Muscle of arm (tissue), 12 donors: ENCODE results near the gene CST9L. TPM values are rescaled to one million over a fixed set of nuclear protein-coding genes. Genes with fewer than 3 reads are reported as not detected.
"Not testable (repeated sequence)": the region's sequence is repeated elsewhere in the genome, so short reads cannot be mapped to it uniquely, and the experiment has no call there.

Source experiments
- DNase-seq: peaks from one replicate; pipeline ENCODE4 v3.0.0-alpha.2; 2013
- polyA plus RNA-seq, 12 donors: library from polyadenylated mRNA; unstranded; fragments of 120-200 nt; gene quantifications; one replicate each; pipeline ENCODE4 v1.2.1, GENCODE V29; 2013; ENCODE audit not compliant: insufficient read length in 12 of 12

Gene CST9L
- polyA plus RNA-seq, 12 donors: not detected

DNA sequence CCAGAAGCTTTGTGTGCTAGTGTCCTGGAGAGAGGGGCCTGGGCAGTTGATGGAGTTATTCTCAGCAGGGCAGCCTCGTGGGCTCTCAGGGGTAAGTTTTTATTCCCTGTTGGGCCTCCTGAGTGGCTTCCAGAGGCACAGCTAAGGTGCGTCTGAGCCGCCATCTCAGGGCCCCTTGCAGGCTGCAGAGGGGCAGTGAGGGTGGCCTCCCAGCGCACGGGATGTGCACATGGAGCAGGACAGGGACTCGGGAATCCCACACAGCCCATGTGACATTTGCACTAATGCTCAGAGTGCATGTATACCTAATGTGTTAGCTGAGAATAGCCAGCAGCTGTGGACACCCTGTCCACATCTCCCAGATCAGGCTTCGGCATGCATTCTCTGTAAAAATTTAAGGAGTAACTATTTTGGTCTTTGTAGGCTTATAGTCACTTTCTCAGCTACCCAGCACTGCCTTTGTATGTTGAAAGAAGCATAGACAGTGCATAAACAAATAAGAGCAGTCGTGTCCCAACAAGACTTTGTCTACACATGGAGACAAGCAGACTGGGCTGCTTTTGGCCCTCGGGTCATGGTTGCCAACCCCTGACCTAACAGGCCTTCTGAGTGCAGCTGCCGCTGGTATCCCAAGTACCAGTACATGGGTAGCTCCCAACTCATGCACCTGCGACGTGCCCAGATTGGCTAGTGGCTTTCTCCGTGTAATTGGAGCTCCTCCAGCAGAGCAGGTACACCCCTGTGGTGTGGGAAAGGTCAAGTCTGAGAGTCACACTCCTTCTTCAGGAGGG, 18.6 kb upstream of the CST9L start:
- no peak for DNase-seq

DNA sequence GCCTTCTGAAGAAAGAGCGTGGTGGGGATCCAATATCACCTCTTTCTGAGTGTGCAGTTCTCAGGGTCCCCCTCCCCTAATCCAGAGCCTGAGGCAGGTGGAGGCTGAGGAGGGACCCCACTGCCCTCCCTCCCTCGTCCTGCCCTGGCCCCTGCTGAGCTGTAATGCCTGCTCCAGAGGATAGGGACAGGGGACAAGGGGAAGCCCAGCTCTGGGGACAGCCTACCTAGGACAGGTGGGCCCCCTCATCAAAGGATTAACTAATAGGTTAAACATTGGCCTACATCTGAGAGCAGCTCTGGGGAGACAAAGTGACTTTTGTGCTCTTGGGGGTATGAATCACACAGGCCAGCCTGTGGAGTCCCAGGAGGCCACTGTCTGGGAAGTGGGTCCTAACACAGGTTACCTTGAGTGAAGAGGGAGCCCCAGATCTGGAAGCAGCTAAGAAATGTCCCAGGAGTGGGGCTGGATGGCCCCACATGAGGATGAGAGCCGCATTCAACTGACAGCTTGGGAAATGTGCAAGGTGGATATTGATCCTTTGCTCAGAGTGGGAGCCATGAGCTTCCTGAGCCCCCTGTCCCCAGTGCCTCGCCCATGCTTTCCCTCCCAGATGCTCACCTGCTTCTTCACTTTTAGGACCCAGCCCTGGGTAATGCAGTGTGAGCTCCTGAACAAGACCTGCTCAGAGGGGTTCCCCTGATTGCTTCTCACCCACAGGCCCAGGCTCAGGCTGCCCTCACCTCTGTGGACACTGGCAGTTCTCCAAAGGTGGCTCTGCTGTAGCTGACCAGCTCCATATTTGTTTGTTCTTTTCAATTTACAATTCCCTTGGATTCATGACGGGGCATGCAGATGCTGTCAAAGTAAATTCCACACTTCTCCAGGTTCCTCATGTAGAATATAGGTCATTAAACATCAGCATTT, 17.8 kb upstream of the CST9L start:
- no peak for DNase-seq

DNA sequence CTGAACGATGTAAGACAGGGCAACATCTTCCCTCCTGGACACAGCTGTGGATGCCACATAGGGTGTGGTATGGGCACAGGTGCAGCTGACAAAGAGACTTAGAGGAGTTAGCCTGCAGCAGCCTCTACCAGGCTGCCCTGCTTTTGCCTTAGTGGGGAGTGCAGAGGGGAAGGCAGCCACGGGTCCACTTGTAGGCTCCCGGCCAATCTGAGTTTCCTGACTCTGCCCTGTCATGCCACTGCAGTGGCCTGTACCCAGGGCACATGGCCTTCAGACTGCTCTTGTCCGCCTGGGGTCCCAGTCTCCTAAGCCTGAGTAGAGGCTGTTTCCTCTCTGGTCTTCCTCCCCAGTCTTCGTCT, 17.1 kb upstream of the CST9L start:
- DNase-seq: no peak

DNA sequence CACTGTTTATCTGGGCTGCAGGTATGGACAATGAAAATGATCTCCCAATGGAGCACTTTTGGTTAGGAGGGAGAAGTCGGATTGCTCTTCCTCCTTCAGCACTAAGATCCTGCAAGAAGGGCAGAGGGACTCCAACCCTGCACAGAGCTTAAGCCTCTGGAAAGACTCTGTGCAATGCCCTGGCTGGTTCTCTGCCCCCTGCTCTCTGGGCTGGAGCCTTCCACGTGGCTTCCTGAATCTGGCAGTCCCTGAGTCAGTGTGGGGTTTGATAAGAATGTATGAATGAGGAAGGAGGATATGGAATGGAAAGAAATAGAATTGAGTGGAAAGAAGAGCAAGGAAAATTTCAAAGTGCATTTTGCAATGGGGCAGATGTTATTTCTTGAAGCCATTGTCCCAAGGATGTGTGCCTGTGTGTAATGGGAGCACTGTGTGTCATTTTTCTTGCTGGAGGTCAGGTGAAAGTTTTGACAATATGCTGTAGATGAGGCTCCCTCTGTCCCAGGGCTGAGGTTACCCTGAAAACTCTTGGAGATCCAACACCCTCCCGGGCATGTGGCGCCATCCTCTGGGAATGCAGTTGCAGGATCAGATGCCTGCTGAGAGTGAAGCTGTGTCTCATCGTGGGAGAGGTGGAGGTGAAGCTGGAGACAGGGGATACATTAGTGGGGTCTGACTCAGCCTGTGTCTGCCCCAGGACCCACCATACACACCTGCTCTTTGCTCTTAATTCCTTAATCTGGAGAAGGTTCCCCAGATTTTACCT, 16.3 kb upstream of the CST9L start:
- DNase-seq: no peak

DNA sequence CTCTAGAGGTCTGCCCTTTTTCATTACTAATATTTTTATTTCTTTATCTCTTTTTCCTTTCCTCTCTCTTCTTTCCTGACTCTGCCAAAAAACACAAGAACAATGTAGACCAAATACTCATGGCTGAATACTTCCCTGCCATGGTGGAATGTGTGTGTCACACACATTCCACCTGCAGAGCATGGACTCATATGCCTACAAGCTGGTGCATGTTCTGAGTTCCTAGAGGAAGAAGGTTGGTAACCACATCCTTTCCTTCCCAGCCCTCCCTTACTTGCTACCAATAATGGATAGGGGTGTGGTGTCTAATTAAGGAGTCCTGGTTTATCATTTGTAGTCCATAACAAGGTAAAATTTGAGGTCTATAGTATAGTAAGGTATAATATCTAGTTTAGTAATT, 15.2 kb upstream of the CST9L start:
- no peak for DNase-seq

DNA sequence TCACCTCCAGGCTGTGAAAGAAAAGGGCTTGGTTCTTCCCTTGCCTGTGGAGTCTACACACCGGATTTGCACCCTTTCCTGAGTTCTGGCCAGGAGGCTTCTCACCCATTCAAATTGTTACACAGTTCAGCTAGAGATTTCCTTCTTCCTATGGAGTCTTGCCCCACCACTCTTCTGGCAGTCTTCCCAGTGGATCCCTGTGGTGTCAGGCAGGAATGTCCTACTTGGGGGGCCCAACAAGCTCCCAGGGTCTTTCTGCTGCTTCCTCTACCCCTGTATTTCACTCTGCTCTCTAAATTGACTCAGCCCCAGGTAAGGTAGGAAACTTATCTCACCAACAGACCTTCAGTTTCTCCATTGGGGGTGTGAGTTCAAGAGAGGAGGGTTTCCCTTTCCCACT, 14.0 kb upstream of the CST9L start:
- DNase-seq: no peak

DNA sequence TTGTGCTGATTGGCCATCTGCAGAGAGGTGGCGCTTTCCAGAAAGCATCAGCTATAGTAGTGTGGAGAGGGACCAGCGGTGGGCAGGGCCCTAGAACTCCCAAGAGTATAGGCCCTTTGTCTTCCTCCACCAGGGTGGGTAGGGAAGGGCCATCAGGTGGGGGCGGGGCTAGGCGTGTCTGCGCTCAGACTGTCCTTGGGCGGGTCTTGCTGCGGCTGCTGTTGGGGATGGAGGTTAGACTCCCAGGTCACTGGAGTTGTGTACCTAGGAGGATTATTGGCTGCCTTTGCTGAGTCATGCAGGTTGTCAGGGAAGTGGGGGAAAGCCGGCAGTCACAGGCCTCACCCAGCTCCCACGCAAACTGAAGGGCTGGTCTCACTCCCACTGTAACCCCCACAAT, 13.5 kb upstream of the CST9L start:
- not testable (repeated sequence) for DNase-seq

DNA sequence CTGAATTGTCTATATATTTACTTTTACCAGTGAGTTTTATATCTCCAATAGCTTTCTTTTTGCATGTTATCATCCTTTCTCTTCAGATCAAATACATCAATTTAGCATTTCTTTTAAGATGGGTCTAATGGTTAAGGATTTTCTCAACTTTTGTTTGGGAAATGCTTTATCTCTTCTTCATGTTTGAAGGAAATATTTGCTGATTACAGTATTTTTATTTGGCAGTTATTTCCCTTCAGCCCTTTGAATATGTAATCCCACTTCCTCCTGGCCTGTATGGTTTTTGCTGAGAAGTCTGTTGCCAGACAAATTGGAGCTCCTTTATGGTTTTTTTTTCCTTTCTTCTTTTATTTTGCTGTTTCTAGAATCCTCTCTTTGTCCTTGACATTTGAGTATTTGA, 6.7 kb upstream of the CST9L start:
- no peak for DNase-seq

DNA sequence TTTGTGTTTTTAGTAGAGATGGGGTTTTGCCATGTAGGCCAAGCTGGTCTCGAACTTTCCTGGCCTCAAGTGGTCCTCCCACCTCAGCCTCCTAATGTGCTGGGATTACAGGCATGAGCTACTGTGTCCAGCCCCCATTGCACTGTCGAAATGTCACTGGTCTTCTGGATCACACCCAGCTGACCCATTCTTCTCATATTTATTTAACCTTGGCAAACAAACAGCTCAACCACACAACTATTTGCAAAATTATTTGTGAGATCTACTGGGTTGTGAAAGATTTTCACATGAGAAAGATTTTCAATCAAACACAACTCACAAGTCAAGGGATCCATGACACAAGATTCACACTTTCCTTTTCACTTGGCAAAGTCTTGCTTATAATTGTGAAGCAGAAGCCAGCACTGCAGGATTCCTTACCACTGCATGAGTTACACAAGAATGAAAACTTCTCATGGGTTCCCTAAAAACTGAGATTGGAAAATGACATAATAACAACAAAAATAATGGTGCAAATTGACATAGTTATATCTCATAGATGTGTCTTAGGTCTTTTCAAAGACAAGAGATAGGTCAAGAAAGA, 2.0 kb upstream of the CST9L start:
- no peak for DNase-seq

DNA sequence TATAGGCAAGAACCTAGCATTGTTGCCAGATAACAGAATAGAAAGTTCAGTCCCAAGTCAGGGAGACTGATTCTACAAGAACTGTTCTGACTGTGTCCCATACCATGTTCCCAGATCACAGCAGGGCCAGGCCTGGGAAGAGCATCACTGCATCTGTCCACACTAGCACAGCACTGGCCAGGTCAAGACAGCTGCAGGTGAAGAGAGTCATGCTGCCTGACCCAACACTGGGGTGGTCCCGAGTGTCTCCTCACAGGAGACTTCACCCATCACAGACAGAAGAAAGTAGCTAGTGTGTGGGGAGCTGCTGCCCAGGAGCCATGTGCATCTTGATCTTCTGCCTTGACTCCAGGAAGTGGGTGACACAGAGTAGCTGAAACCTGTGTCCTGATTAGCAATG, 1.3 kb upstream of the CST9L start:
- no peak for DNase-seq

DNA sequence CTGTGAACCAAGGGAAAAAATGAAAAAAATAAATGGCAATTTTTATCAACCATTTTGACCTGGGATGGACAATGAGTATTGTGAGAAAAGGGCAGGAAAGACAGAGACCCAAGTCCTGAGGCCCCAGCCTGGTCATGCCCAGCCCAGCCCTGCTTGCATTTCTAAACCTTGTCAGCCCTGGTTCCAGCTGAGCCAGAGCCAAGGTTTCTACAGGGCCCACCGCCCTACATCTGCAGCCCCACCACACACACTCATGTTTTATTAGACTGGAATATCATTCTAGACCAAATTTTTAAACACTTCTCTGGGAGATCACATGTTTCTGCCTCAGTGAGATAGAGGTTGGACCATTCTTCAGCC, 667 bp upstream of the CST9L start:
- DNase-seq: no peak

DNA sequence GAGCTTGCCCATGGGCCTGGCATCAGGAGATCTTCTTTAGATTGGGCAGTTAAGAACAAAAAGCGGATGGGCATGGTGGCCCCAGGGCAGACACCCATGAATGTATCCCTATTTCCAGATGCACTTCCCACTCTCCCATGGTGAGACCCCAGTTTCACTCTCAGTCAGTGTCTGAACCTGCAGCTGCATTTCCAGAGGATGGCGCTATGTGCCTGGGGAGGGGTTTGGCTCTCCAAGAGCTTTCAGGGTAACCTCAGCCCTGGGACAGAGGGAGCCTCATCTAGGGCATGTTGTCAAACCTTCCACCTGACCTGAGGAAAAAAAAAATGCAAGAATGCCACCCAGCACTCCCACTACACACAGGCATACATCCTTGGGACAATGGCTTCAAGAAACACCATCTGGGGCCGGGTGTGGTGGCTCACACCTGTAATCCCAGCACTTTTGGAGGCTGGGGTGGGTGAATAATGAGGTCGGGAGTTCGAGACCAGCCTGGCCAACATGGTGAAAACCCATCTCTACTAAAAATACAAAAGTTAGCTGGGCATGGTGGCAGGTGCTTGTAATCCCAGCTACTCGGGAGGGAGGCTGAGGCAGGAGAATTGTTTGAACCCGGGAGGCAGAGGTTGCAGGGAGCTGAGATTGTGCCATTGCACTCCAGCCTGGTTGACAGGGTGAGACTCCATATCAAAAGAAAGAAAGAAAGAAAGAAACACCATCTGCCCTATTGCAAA, 1.9 kb downstream of the CST9L start:
- no peak for DNase-seq

DNA sequence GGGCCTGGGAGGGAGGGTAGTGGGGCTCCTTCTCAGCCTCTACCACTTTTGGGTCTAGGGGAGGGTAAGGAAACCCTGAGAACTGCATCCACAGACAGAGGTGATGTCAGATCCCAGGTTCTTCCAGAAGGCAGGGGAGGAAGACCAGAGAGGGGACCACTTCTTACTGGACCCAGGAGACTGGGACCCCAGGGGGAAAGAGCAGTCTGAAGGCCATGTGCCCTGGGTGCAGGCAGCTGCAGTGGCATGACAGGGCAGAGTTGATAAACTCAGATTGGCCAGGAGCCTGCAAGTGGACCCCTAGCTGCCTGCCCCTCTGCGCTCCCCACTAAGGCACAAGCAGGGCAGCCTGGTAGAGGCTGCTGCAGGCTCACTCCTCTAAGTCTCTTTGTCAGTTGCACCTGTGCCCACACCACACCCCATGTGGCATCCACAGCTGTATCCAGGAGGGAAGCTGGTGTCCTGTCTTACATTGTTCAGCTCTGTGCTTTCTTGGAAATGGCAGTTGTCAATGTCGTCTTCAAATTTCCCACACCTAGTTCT, 2.7 kb downstream of the CST9L start:
- no peak for DNase-seq

DNA sequence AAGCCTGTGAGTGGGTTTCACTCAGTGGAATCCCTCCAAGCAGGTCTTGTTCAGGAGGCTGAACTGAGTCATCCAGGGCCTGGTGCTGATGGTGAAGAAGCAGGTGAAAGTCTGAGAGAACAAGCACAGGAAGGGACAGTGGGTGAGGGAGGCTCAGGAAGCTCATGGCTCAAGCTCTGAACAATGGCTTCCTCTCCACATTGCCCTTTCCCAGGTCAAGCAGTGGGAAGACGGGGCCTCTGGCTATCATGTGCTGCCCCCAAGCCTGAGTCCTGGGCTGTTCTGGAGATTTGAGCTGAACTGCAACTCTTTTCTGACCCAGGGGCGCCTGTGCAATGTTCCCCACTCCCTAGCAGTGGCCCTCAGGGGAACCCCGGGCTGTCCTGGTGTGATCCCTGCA, 3.4 kb downstream of the CST9L start:
- DNase-seq: no peak

DNA sequence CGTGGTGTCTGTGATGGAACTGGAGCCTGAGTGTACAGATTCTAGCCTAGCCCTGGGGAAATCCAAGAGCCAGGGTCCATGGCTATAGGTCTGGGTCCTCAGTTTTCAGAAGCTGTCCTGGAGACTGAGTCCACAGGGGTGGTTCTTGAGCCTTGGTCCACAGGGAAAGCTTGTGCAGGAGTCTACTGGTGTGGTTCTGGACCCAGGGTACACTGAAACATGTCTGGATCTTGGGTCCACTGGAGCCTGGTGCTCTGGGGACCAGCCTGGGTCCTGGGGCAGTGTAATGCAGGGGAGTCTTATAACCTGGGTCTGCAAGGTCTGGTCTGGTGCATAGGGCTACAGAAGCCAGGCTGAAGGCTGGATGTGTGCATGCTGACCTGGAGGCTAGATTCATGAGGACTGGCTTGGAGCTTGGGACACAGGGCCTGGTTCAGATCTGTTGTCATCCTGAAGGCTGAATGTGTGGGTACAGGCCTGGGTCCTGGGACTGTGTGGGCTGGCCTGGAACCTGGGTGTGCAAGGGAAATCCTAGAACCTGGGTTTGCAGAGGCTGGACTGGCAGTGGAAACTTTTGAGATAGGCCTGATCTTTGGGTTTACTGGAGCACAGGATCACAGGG, 5.5 kb downstream of the CST9L start:
- no peak for DNase-seq

DNA sequence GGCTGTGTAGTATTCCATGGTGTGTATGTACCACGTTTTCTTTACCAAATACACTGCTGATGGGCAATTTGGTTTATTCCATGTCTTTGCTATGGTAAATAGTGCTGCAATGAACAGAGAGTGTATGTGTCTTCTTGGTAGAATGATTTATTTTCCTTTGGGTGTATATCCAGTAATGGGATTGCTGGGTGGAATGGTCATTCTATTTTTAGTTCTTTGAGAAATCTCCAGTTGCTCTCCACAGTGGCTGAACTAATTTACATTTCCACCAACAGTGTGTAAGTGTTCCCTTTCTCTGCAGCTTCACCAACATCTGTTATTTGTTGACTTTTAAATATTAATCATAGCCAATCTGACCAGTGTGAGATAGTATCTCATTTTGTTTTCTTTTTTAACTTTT, 13.9 kb downstream of the CST9L start:
- no peak for DNase-seq

DNA sequence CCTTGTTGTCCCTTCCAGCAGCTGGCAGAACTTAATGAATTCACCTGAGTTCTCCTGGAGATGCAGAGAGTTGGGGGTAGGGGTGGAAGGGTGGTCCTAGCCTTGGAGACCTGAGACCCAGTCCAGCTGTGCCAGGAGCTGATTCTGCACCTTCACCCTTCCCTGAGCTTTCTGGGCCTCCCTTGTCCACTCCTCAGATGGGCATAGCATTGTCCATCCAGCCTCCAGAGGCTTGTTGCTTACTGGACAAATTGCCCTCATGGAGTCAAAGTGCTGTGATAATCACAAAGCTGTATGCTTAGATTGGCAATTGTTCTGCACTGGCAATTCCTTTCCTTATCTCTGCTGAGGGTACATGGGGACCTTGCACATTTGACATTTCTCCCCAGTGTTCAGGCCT, 16.5 kb downstream of the CST9L start:
- DNase-seq: no peak

DNA sequence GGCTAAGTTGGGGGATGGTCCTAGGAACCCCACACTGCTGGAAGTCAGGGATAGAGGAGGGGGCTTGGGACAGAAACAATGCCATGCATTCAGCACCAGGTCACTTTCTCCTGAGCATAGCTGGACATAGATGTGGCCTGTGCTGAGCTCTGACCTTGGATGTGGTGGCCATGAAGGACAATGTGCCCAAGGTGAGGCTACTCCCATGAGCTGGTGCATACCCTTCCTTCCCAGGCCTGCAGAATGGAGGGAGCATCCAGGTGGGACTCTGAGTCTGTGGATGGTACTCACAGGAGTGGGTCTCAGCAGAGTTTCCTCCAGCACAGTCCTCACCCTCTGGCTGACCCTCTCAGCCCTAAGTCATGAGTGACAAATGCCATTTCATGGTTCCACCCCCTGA, 16.9 kb downstream of the CST9L start:
- no peak for DNase-seq

DNA sequence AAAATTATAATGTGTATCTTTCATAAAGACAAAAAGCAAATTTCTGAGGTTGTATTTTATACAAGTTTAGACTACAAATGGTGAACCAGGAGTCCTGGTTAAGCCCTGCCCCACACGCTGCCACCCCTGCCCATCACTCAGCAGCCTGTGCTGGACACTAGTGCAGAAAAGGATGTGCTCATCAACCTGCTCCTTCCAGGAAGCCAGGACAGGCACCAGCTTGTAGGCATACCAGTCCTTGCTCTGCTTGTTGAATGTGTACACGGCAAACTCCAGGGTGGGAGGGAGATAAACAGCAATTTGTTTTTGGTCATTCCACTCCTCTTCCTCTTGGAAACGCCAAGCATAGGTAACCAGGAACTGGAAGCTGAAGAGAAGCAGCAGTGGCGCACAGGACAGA, 18.1 kb downstream of the CST9L start:
- no peak for DNase-seq

DNA sequence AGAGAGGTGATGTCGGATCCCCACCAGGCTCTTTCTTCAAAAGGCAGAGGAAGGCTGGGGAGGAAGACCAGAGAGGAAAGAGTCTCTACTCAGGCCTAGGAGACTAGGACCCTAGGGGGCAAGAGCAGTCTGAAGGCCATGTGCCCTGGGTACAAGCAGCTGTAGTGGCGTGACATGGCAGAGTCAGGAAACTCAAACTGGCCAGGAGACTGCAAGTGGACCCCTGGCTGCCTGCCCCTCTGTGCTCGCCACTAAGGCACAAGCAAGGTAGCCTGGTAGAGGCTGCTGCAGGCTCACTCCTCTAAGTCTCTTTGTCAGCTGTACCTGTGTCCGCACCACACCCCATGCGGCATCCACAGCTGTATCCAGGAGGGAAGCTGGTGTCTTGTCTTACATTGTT, 19.9 kb downstream of the CST9L start:
- DNase-seq: no peak

DNA sequence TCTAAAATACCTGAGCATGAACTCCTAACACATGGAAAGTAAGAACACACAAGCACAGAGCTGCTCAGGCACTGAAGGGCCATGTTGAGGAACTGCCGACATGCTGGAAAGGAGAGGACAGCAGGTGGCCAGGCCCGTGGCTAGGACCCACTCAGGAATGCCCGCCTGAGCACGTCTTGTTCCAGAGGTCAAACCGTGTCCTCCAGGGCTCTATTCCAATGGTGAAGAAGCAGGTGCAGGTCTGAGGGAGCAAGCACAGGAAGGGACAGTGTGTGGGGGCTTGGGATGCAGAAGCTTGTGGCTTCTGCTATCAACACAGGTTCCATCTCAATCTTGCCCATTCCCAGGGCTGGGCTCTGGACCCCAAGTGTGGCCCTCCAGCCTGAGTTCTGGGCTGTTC, 20.7 kb downstream of the CST9L start:
- no peak for DNase-seq
